Liver (tissue), 9 donors: ENCODE results near the gene LDLRAD3. TPM values are rescaled to one million over a fixed set of nuclear protein-coding genes. Genes with fewer than 3 reads are reported as not detected.

Source experiments
- DNase-seq: peaks from one replicate; pipeline ENCODE4 v3.0.0-alpha.2; 2017; ENCODE audit warnings: low spot score
- H3K27ac ChIP-seq, 2 donors: one replicate each; pipeline ENCODE4 v1.7.0; 2013; ENCODE audit warnings: inconsistent platforms in 2 of 2, low read length in 2 of 2, control low read depth in 1 of 2, low read depth in 1 of 2, mild to moderate bottlenecking in 1 of 2
- H3K27me3 ChIP-seq, 4 donors: one replicate each; pipeline versions ENCODE4 v1.6.1 to v1.7.0; 2013; ENCODE audit warnings: low read length in 3 of 4, inconsistent platforms in 1 of 4, mild to moderate bottlenecking in 1 of 4, moderate library complexity in 1 of 4; ENCODE audit not compliant: control insufficient read depth in 4 of 4, insufficient read depth in 4 of 4
- H3K36me3 ChIP-seq, 4 donors: one replicate each; pipeline versions ENCODE4 v1.6.1 to v1.7.0; 2013; ENCODE audit warnings: low read length in 3 of 4, mild to moderate bottlenecking in 3 of 4, low read depth in 1 of 4, moderate library complexity in 1 of 4; ENCODE audit not compliant: control insufficient read depth in 4 of 4, insufficient read depth in 3 of 4
- H3K4me1 ChIP-seq, 4 donors: one replicate each; pipeline versions ENCODE4 v1.6.1 to v1.7.0; 2013; ENCODE audit warnings: low read length in 3 of 4, mild to moderate bottlenecking in 3 of 4, moderate library complexity in 1 of 4; ENCODE audit not compliant: control insufficient read depth in 4 of 4, insufficient read depth in 4 of 4
- H3K4me3 ChIP-seq, 3 donors: one replicate each; pipeline versions ENCODE4 v1.6.1 to v1.7.0; 2013; ENCODE audit warnings: low read length in 3 of 3, control low read depth in 1 of 3, low read depth in 1 of 3, mild to moderate bottlenecking in 1 of 3
- H3K9ac ChIP-seq, 2 donors: one replicate each; pipeline ENCODE4 v1.7.0; 2013; ENCODE audit warnings: low read length in 2 of 2, mild to moderate bottlenecking in 2 of 2, moderate library complexity in 2 of 2, control low read depth in 1 of 2, low read depth in 1 of 2
- H3K9me3 ChIP-seq, 4 donors: one replicate each; pipeline versions ENCODE4 v1.6.1 to v1.7.0; 2013; ENCODE audit warnings: low read length in 3 of 4; ENCODE audit not compliant: control insufficient read depth in 4 of 4
- ATF3 ChIP-seq: IDR thresholded peaks from 2 replicates; pipeline ENCODE4 v1.6.1; 2016; ENCODE audit warnings: antibody characterized with exemption
- FOXA1 ChIP-seq: IDR thresholded peaks from 2 replicates; pipeline ENCODE4 v1.6.1; 2016; ENCODE audit warnings: antibody characterized with exemption
- FOXA2 ChIP-seq: IDR thresholded peaks from 2 replicates; pipeline ENCODE4 v1.6.1; 2016; ENCODE audit warnings: antibody characterized with exemption
- GABPA ChIP-seq, 2 donors: IDR thresholded peaks in 1 of 2; conservative IDR thresholded peaks in 1 of 2; 2 replicates each; pipeline ENCODE4 v1.6.1; 2016; ENCODE audit warnings: antibody characterized with exemption in 2 of 2, mild to moderate bottlenecking in 1 of 2, moderate library complexity in 1 of 2
- HNF4A ChIP-seq, 2 donors: conservative IDR thresholded peaks; 2 replicates each; pipeline ENCODE4 v1.6.1; 2016; ENCODE audit warnings: antibody characterized with exemption in 2 of 2, mild to moderate bottlenecking in 2 of 2
- HNF4G ChIP-seq: IDR thresholded peaks from 2 replicates; pipeline ENCODE4 v1.6.1; 2016; ENCODE audit warnings: antibody characterized with exemption
- JUND ChIP-seq, 2 donors: IDR thresholded peaks; 2 replicates each; pipeline ENCODE4 v1.6.1; 2016; ENCODE audit warnings: antibody characterized with exemption in 2 of 2
- NR2F2 ChIP-seq: IDR thresholded peaks from 2 replicates; pipeline ENCODE4 v1.6.1; 2016; ENCODE audit warnings: antibody characterized with exemption
- RAD21 ChIP-seq, 2 donors: IDR thresholded peaks; 2 replicates each; pipeline ENCODE4 v1.6.1; 2016; ENCODE audit warnings: antibody characterized with exemption in 2 of 2, mild to moderate bottlenecking in 2 of 2
- RXRA ChIP-seq, 2 donors: IDR thresholded peaks; 2 replicates each; pipeline ENCODE4 v1.6.1; 2017 to 2018; ENCODE audit warnings: antibody characterized with exemption in 2 of 2, mild to moderate bottlenecking in 1 of 2
- SP1 ChIP-seq: IDR thresholded peaks from 2 replicates; pipeline ENCODE4 v1.6.1; 2018; ENCODE audit warnings: antibody characterized with exemption, mild to moderate bottlenecking
- TAF1 ChIP-seq: conservative IDR thresholded peaks from 2 replicates; pipeline ENCODE4 v1.6.1; 2016; ENCODE audit warnings: antibody characterized with exemption, mild to moderate bottlenecking
- YY1 ChIP-seq: IDR thresholded peaks from 2 replicates; pipeline ENCODE4 v1.6.1; 2016; ENCODE audit warnings: antibody characterized with exemption, mild to moderate bottlenecking
- WGBS: extraction: QIAGEN DNeasy Blood & Tissue Kit; methylation state at CpG from one replicate; pipeline ENCODE4 v1.1.7; 2013; 5-methylcytosine and 5-hydroxymethylcytosine counted together
- polyA plus RNA-seq, 2 donors: library from polyadenylated mRNA; stranded (reverse) in 1 of 2; unstranded in 1 of 2; fragments of 200-250 nt in 1 of 2; fragments of >200 nt in 1 of 2; fragmentation: Nextera tagmentation in 1 of 2; extraction: Ambion mirVana in 1 of 2; gene quantifications; one replicate each; pipeline versions ENCODE4 v1.2.1 to v1.2.3, GENCODE V29; 2013 to 2015
- total RNA-seq, 2 donors: library from RNA; depleted of rRNA; stranded (reverse); fragments of >200 nt; gene quantifications; one replicate each; pipeline ENCODE4 v1.2.3, GENCODE V29; 2014
- TF ChIP-seq, protein P1 (sequence below): IDR thresholded peaks from 2 replicates; pipeline ENCODE4 v1.6.1; 2016; ENCODE audit warnings: antibody characterized with exemption, mild to moderate bottlenecking
- TF ChIP-seq, protein P2 (sequence below): IDR thresholded peaks from 2 replicates; pipeline ENCODE4 v1.6.1; 2016; ENCODE audit warnings: antibody characterized with exemption
- TF ChIP-seq, protein P3 (sequence below): fragments of 150-350 bp; IDR thresholded peaks from 2 replicates; pipeline ENCODE4 v1.5.1; 2017; ENCODE audit warnings: improper control_type of control experiment, low read depth, low read length; ENCODE audit not compliant: missing input control
- TF ChIP-seq, protein P4 (sequence below): IDR thresholded peaks from 2 replicates; pipeline ENCODE4 v1.6.1; 2016; ENCODE audit warnings: antibody characterized with exemption
- donor health status: healthy.
- donor health status: healthy.
- donor health status: healthy.
- donor health status: healthy.
- donor health status: healthy.

The LDLRAD3 gene
- total and polyA plus RNA-seq, 4 donors = 0.75 to 1.3 (median 0.93) TPM

DNA sequence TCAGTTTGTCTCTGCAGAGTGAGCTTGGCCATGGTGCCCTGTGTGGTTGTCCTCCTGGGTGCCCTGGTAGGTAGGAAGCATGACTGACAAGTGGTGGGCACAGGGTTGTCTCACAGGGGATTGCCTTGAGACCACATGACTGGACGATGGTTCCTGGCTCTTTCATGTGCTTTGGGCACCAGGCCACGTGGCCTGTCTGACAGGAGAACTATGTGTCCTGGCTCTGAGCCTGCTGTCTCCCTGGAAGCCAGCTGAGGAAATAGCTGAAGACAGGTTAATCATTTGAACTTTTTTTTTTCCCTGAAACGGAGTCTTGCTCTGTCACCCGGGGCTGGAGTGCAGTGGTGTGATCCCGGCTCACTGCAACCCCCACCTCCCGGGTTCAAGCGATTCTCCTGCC is 93.2 kb downstream of the LDLRAD3 start:
- Histone ChIP-seq H3K9ac (no peak overlapping the region), H3K4me1 (peaks cover 0 to 3% (median 0%) of the 10 kb centered on the region in 4 donors), H3K4me3 (no peak overlapping the region), H3K9me3 (no peaks in the 10 kb centered on the region), H3K27me3 (no peaks in the 10 kb centered on the region), H3K27ac (no peak overlapping the region), H3K36me3 (no peaks in the 10 kb centered on the region)
- DNase-seq = no peak
- WGBS = 33% methylated on average over 7 of the region's 7 CpGs
- TF ChIP-seq JUND (IDR thresholded peaks at IDR 0.05) (no peak), RAD21 (IDR thresholded peaks at IDR 0.05) (no peak), RXRA (IDR thresholded peaks at IDR 0.05) (no peak)
- TF ChIP-seq, protein P1, sequence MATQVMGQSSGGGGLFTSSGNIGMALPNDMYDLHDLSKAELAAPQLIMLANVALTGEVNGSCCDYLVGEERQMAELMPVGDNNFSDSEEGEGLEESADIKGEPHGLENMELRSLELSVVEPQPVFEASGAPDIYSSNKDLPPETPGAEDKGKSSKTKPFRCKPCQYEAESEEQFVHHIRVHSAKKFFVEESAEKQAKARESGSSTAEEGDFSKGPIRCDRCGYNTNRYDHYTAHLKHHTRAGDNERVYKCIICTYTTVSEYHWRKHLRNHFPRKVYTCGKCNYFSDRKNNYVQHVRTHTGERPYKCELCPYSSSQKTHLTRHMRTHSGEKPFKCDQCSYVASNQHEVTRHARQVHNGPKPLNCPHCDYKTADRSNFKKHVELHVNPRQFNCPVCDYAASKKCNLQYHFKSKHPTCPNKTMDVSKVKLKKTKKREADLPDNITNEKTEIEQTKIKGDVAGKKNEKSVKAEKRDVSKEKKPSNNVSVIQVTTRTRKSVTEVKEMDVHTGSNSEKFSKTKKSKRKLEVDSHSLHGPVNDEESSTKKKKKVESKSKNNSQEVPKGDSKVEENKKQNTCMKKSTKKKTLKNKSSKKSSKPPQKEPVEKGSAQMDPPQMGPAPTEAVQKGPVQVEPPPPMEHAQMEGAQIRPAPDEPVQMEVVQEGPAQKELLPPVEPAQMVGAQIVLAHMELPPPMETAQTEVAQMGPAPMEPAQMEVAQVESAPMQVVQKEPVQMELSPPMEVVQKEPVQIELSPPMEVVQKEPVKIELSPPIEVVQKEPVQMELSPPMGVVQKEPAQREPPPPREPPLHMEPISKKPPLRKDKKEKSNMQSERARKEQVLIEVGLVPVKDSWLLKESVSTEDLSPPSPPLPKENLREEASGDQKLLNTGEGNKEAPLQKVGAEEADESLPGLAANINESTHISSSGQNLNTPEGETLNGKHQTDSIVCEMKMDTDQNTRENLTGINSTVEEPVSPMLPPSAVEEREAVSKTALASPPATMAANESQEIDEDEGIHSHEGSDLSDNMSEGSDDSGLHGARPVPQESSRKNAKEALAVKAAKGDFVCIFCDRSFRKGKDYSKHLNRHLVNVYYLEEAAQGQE = no peak

GRCh38 chr11:36038541-36038940 is 94.7 kb downstream of the LDLRAD3 start:
- Histone ChIP-seq H3K9ac (no peak overlapping the region), H3K4me1 (peaks cover 0 to 3% (median 0%) of the 10 kb centered on the region in 4 donors), H3K27me3 (no peaks in the 10 kb centered on the region), H3K36me3 (no peaks in the 10 kb centered on the region), H3K27ac (no peak overlapping the region), H3K4me3 (no peak overlapping the region), H3K9me3 (no peaks in the 10 kb centered on the region)
- WGBS = 87% methylated on average over 3 of the region's 3 CpGs
- no peak for TF ChIP-seq TAF1
- no peak for TF ChIP-seq JUND (IDR thresholded peaks at IDR 0.05)
- TF ChIP-seq ATF3 = no peak
- TF ChIP-seq, protein P2, sequence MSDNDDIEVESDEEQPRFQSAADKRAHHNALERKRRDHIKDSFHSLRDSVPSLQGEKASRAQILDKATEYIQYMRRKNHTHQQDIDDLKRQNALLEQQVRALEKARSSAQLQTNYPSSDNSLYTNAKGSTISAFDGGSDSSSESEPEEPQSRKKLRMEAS = no peak
- no peak for TF ChIP-seq FOXA1
- no peak for TF ChIP-seq SP1
- no peak for TF ChIP-seq GABPA (IDR thresholded peaks at IDR 0.05 in 1 of 2, conservative IDR thresholded peaks at IDR 0.05 in 1 of 2)
- TF ChIP-seq, protein P3, sequence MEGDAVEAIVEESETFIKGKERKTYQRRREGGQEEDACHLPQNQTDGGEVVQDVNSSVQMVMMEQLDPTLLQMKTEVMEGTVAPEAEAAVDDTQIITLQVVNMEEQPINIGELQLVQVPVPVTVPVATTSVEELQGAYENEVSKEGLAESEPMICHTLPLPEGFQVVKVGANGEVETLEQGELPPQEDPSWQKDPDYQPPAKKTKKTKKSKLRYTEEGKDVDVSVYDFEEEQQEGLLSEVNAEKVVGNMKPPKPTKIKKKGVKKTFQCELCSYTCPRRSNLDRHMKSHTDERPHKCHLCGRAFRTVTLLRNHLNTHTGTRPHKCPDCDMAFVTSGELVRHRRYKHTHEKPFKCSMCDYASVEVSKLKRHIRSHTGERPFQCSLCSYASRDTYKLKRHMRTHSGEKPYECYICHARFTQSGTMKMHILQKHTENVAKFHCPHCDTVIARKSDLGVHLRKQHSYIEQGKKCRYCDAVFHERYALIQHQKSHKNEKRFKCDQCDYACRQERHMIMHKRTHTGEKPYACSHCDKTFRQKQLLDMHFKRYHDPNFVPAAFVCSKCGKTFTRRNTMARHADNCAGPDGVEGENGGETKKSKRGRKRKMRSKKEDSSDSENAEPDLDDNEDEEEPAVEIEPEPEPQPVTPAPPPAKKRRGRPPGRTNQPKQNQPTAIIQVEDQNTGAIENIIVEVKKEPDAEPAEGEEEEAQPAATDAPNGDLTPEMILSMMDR = no peak
- no peak for TF ChIP-seq YY1
- TF ChIP-seq HNF4G = no peak
- TF ChIP-seq HNF4A (conservative IDR thresholded peaks at IDR 0.05) = no peak
- no peak for TF ChIP-seq RXRA (IDR thresholded peaks at IDR 0.05)
- no peak for TF ChIP-seq NR2F2
- no peak for TF ChIP-seq FOXA2
- TF ChIP-seq, protein P4, sequence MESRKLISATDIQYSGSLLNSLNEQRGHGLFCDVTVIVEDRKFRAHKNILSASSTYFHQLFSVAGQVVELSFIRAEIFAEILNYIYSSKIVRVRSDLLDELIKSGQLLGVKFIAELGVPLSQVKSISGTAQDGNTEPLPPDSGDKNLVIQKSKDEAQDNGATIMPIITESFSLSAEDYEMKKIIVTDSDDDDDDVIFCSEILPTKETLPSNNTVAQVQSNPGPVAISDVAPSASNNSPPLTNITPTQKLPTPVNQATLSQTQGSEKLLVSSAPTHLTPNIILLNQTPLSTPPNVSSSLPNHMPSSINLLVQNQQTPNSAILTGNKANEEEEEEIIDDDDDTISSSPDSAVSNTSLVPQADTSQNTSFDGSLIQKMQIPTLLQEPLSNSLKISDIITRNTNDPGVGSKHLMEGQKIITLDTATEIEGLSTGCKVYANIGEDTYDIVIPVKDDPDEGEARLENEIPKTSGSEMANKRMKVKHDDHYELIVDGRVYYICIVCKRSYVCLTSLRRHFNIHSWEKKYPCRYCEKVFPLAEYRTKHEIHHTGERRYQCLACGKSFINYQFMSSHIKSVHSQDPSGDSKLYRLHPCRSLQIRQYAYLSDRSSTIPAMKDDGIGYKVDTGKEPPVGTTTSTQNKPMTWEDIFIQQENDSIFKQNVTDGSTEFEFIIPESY = no peak
- TF ChIP-seq, protein P1 = no peak
- DNase-seq = no peak
